HG02798 (cell line): Measurements from ENCODE around the gene ZSWIM5.
"Not testable (repeated sequence)": the region's sequence is repeated elsewhere in the genome, so short reads cannot be mapped to it uniquely, and the experiment has no call there.

Source experiments
- ATAC-seq: cut with Tn5 transposase; IDR thresholded peaks from one replicate; pipeline ENCODE4 v1.9.1; 2021; ENCODE audit warnings: mild to moderate bottlenecking; ENCODE audit not compliant: unreplicated experiment, poor library complexity

The ZSWIM5 gene

DNA sequence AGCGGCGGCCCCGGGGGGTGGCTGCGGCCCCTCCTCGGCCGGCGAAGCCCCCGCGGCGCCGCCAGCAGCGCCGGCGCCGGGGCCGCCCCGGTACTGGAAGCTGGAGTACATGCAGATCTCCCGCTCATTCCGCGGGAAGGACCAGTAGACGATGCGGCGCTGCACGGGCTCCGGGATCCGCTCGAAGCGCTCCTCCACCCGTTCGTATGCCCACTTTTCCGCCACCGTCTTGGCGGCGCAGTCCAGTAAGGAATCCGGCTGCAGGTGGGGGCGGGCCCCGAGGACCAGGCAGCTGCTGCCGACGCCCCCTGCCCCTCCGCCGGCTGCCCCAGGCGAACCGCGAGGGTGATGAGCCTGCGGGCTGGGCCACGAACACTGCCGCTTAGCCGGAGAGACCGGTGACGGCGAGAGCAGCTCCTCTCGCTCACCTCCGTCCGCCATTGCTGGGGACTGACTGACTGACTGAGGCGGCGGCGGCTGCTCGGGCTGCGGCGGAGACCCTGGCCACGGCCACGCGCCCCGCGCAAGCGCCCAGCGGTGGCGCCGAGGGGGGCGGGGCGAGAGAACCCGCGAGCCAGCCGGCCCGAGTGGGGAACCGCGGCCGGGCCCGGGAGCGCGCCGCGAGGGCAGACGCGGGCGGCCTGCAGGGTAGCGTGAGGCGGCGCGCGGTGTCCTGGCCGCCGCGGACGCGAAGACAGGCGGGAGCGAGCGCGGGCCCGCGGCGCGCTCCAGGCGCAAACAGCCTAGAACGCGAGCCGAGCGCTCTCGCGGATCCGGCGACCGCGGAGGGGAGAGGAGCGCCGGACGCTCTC, at the start of gene ZSWIM5:
Gene ZSWIM5, minus strand, starts transcription at position 696 of the 812 bp plus-strand sequence. Its CDS starts 255 bp downstream, at position 441.
- peak; percentile 69 for ATAC-seq

DNA sequence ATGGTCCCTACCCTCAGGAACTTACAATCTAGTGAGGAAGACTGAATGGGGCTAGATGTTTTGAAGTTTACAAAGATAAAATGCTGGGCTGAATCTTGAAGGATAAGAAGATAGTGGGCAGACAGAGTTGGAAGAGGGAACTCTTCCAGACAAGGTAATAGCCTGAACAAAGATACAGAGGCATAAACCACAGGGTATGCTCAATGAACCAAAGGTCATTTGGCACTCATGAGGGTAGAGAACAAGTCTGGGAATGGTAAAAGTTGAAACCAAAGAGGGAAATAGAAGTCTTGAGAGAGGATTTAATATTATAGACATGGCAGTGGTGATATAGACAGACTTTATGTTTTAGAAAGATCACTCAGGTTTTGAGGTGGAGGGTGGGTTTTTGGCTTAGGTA, 48.1 kb upstream of the ZSWIM5 start:
- no peak for ATAC-seq

DNA sequence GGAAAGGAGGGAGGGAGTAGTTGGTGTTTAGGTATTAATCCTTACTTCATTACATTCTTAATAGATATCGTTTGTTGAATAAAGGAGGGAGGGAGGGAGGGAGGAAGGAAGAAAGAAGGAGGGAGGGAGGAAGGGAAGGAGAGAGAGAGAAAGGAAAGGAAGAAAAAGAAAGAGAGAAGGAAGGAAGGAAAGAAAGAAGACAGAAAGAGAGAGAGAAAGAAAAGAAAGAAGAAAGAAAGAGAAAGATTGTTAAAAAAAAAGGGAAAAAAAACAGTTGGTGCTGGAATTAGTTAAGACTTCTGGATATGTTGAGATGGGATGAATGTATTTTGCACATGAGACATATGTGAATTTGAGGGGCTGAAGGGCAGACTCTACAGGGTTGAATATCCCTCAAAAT, 44.1 kb upstream of the ZSWIM5 start:
- no peak for ATAC-seq

DNA sequence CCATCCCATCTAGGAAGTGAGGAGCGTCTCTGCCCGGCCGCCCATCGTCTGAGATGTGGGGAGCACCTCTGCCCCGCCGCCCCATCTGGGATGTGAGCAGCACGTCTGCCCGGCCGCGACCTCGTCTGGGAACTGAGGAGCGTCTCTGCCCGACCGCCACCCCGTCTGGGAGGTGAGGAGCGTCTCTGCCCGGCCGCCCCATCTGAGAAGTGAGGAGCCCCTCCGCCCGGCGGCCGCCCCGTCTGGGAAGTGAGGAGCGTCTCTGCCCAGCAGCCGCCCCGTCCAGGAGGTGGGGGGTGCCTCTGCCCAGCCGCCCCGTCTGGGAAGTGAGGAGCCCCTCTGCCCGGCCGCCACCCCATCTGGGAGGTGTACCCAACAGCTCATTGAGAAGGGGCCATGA, 41.6 kb upstream of the ZSWIM5 start:
- ATAC-seq: not testable (repeated sequence)

DNA sequence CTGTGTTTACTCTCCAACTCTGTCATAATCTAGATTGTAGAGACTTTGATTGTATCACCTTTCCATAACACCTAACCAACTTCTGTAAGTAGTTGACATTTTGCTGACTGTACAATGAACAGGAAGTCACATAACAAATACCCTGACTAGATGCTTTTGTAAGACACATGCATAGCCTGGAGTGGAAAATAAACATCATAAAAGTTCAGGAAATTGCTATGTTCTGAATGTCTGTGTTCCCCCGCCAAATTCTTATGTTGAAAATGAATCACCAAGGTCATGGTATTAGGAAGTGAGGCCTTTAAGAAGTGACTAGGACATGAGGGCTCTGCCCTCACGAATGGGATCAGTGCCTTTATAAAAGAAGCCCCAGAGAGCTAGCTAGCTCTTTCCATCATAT, 40.4 kb upstream of the ZSWIM5 start:
- no peak for ATAC-seq

DNA sequence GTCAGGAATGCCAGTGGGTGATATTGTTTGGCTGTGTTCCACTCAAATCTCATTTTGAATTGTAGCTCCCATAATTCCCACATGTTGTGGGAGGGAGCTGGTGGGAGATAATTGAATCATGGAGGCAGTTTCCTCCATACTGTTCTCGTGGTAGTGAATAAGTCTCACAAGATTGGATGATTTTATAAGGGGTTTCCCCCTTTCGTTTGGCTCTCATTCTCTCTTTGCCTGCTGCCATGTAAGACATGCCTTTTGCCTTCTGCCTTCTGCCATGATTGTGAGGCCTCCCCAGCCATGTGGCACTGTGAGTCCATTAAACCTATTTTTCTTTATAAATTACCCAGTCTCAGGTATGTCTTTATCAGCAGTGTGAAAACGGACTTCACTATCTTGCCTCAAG, 40.0 kb upstream of the ZSWIM5 start:
- not testable (repeated sequence) for ATAC-seq

DNA sequence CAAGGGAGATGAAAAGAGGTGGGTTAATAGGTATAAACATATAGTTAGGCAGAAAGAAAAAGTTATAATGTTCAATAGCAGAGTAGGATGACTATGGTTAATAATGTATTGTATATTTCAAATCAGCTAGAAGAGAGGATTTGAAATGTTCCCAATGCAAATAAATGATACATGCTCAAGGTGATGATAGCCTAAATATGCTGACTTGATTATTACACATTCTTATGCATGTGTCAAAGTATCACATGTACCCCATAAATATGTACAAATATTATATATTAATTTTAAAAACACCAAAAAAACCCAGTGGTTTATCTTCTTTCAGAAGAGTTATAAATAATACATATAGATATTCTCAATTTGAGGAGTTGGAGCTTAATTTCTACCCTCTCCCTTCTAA, 38.3 kb upstream of the ZSWIM5 start:
- ATAC-seq: no peak

DNA sequence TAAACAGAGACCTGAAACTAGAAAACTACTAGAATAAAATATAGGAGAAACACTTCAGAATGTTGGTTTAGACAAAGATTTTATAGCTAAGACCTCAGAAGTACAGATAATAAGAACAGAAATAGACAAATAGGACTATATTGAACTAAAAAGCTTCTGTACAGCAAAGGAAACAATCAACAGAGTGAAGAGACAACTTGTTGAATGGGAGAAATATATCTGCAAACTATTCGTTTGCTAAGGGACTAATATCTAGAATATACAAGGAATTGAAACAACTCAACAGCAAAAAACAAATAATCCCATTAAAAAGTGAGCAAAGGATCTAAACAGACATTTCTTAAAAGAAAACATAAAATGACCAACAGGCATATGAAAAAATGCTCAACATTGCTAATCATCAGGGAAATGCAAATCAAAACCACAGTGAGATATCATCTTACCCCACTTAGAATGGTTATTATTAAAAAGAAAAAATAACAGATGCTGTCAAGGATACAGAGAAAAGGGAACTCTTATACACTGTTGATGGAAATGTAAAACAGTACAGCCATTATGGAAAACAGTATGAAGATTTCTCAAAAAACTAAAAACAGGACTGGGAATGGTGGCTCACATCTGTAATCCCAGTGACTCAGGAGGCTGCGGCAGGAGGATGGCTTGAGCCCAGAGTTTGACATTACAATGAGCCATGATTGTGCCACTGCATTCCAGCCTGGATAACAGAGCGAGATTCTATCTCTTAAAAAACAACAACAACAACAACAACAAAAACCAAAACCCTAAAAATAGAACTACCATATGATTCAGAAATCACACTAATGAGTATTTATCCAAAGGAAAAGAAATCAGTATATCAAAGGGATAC, 37.3 kb upstream of the ZSWIM5 start:
- no peak for ATAC-seq

DNA sequence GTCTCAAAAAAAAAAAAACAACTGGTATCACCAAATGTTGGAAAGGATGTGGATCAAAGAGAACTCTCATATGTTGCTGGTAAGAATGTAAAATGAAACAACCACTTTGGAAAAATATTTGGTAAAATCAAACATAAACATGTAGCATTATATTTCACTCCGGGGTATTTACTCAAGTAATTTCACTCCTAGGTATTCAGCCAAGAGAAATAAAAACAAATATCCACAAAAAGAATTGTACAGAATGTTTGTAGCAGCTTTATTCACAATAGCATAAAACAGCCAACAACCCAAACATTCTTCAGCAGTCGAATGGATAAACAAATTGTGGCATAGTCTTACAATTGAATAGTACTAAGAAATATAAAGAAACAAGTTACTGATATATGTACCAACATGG, 32.4 kb upstream of the ZSWIM5 start:
- no peak for ATAC-seq

DNA sequence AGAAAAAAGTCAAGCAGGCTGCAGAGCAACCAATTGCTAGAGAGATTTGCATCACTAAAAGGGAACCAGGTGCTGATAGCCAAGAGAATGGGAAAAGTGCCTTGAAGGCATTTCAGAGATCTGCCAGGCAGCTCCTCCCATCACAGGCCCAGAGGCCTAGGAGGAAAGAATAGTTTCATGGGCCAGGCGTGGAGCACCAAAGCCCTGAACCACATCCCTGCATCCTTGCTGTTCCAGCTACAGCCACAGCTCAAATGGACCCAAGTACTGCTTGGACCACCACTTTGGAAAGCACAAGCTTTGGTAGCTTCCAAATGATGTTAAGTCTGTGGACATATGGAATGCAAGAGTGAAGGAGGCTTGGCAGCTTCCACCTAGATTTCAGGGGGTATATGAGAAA, 29.7 kb upstream of the ZSWIM5 start:
- ATAC-seq: no peak

DNA sequence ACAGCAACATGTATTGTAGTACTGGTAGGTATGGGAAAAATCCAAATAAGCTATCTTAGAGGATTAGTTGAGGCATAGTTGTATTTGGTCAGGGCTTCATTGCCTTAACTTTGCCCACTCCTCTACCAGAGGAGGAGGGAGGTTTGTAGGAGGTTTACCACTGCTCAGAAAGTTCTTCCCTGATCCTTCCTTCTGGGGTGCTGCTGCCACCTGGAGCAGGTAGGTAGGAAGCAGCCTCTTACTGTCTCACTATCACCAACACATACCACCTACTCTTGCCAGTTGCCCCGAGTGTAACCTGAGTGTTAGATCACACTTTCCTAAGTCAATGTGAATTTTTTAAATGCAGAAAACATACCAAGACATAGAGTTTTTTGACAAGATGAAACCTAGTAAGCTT, 24.1 kb upstream of the ZSWIM5 start:
- no peak for ATAC-seq

DNA sequence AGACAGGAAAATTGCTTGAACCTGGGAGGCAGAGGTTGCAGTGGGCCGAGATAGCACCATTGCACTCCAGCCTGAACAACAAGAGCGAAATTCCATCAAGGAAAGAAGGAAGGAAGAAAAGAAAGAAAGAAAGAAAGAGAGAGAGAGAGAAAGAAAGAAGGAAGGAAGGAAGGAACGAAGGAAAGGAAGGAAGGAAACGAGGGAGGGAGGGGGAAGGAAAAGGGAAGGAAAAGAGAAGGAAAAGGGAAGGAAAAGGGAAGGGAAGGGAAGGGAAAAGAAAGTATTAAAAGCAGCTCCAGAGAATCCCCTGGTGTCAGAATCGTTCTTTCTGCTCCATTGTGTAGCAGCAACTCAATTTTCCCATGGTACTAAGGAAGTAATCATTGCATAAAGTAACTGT, 19.2 kb upstream of the ZSWIM5 start:
- no peak for ATAC-seq

DNA sequence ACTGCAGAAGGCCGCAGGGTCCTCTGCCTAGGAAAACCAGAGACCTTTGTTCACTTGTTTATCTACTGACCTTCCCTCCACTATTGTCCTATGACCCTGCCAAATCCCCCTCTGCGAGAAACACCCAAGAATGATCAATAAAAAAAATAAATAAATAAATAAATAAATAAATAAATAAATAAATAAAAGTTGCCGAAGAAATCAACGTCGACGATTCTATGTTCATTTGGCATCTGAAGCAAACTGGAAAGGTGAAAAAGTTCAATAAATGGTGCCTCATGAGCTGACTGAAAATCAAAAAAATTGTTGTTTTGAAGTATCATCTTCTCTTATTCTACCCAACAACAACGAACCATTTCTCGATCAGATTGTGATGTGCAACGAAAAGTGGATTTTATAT, 17.3 kb upstream of the ZSWIM5 start:
- ATAC-seq: not testable (repeated sequence)

DNA sequence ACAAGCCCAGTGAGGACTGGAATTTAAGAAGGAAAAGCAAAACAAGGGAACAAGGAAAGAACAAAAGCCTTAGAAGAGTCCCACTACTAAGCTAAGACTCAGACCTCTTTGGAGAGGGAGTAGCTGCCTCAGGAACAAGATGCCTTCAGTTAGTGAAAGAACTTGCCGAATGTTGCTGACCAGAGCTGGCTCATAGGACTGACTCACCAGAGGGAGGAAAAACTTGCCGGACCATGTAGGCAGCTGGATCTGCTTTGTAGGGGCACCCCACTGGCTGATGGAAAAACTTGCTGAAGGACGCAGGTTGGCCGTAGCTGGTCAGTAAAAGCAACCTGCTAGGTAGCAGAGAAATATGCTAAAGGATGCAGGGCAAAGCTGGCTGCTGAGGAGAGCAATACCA, 15.3 kb upstream of the ZSWIM5 start:
- no peak for ATAC-seq

DNA sequence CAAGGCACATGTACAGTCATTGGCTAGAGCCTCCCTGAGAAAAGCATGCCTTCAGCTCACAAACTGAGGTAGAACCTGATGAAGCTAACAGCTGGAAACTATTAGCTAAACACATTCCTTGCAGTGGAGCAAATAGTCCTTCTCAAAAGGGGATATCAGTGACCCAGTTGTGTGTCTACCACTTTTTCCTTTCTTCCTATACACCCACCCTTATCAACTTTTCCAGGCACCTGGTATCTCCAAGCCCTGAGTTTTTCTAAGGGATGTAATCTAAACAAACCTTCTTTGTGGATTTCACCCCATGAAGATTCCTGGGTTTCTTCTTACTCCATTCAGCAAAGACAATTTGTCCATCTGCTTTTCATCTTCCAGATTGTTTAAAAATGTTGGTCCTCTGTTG, 10.5 kb upstream of the ZSWIM5 start:
- no peak for ATAC-seq

DNA sequence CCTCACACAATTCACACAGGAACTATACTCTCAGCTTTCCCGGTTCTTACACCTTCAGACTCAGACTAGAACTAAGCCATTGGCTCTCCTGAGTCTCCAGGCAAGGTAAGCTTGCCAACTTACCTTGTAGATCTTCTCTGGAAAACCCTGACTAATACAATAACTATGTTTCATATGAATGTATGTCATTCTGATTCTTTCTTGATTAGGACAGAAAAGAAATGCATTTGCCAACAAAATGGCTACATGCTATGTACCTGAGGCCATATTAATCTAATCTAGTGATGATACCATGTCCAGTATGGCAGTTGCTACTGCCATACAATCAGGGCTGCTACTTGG, 9.8 kb upstream of the ZSWIM5 start:
- no peak for ATAC-seq

DNA sequence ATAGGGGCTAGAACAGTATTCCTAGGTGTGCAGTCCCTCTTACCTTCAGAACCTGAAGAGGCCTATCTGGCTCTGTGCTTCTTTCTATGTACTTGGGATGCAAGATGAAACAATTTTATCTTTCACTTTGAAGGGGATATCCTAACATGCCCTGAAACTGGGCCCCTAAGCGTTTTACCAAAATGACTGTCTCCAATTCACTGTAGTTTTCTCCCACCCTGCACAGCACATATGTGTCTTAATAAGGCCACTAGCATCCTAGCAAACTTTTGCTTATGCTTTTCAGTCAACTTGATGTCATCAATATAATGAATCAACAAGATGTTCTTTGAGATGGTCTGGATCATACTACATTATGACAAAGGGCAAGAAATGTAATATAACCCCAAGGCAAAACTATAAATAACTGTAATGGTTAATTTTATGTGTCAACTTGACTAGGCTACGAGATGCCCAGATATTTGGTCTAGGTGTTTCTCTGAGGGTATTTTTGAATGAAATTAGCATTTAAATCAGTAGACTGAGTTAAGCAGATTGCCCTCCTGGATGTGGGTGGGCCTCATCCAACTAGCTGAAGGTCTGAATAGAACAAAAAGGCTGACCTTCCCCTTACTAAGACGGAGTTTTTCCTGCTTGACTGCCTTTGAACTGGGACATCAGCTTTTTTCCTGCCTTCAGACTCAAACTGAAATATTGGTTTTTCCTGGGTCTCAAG, 9.2 kb upstream of the ZSWIM5 start:
- no peak for ATAC-seq

DNA sequence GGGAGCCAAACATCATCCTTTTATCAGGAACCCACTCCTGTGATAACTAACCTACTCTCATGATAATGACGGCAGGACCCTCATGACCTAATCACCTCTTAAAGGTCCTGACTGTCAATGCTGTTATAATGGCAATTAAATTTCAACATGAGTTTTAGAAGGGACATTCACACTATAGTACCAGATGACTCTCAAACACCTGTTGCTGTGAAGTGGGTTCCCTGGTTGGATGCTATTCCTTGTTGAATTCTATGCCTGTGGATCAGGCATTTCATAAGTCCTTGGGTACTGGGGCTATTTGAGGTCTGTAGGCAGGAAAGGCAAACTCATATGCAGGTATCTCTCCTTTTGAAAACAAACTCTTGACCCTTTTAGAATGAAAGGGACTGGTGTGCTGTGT, 7.5 kb upstream of the ZSWIM5 start:
- no peak for ATAC-seq

DNA sequence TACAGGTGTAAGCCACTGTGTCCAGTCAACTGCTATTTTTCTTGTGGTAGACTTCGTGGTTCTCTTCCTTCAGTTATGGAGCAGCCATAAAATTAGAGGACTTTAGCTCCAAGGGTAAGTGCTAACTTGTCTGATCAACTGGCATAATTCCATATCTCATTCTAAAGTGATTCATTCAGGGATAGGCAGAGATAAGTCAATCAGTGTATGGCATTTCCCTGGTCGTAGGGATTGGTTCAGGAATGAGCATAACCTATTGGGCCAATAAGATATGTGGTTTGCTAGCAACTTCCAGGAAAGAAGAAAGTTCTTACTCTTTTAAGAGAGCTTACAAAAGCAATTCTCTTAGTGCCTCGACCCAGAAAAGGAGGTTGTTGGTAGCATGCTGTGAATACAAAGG, 4.7 kb upstream of the ZSWIM5 start:
- no peak for ATAC-seq

DNA sequence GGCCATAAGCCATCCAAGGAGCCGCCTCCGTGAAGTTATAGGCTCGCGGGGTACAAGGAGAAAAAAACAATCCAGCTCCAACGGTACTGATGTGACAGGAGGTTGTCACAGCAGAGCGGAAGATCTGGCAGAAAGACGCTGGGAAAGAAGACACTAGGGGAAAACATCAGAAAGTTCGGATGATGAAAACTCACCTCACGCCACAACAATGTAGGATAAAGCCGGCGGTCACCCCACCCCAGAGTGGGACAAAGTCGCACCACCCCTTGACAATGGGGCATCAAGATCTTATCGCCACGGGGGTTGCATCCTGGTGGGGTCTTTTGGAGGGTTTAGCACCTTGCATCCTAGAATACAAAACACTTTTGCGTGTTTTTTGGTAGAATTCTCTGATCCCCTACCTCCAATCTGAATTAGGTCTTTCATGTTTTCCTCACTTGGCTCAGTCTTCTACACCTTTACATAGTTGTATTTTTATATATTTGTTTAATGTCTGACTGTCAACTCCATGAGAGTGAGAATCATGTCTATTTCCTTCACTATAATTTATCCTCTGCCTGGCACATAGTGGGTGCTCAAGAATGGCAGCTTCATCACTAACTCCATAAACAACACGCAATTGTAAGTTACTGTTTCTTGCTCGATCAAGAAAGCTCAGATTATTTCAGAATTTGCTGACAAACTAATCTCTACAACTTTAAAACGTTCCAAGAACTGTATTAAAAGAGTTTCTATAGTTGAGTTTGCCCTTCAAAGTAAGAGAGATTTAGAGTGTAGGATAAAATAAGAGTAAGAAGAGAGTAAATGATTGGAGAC, 611 bp upstream of the ZSWIM5 start:
- ATAC-seq: no peak
